ENCODE measurements around the gene CALR3. TPM values are rescaled to one million over a fixed set of nuclear protein-coding genes. Genes with fewer than 3 reads are reported as not detected.
"Not testable (repeated sequence)": the region's sequence is repeated elsewhere in the genome, so short reads cannot be mapped to it uniquely, and the experiment has no call there.

Gene CALR3
- total RNA-seq, 1 donor from 2014 or later = not detected

GRCh38 chr19:16455489-16455888 is 40.5 kb downstream of the CALR3 start:
- no peak for DNase-seq (ENCODE audit: low read depth)
- TF ChIP-seq, protein P1, sequence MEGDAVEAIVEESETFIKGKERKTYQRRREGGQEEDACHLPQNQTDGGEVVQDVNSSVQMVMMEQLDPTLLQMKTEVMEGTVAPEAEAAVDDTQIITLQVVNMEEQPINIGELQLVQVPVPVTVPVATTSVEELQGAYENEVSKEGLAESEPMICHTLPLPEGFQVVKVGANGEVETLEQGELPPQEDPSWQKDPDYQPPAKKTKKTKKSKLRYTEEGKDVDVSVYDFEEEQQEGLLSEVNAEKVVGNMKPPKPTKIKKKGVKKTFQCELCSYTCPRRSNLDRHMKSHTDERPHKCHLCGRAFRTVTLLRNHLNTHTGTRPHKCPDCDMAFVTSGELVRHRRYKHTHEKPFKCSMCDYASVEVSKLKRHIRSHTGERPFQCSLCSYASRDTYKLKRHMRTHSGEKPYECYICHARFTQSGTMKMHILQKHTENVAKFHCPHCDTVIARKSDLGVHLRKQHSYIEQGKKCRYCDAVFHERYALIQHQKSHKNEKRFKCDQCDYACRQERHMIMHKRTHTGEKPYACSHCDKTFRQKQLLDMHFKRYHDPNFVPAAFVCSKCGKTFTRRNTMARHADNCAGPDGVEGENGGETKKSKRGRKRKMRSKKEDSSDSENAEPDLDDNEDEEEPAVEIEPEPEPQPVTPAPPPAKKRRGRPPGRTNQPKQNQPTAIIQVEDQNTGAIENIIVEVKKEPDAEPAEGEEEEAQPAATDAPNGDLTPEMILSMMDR (conservative IDR thresholded peaks at IDR 0.05; ENCODE audit: low read depth, low read length) = no peak

GRCh38 chr19:16454351-16454918 is 41.5 kb downstream of the CALR3 start:
- TF ChIP-seq, protein P1 (conservative IDR thresholded peaks at IDR 0.05; ENCODE audit: low read depth, low read length) = no peak
- DNase-seq (ENCODE audit: low read depth) = no peak
- H3K4me3 ChIP-seq (ENCODE audit: low read depth, low read length) = no peak overlapping the region

More at GRCh38 chr19:16455489-16455888, 40.5 kb downstream of the CALR3 start:
- H3K4me3 ChIP-seq (ENCODE audit: low read depth, low read length) = no peak overlapping the region

GRCh38 chr19:16452325-16452724 is 43.6 kb downstream of the CALR3 start:
- no peak for DNase-seq (ENCODE audit: low read depth)
- H3K4me3 ChIP-seq (ENCODE audit: low read depth, low read length) = no peak overlapping the region
- TF ChIP-seq, protein P1 (conservative IDR thresholded peaks at IDR 0.05; ENCODE audit: low read depth, low read length) = no peak

DNA sequence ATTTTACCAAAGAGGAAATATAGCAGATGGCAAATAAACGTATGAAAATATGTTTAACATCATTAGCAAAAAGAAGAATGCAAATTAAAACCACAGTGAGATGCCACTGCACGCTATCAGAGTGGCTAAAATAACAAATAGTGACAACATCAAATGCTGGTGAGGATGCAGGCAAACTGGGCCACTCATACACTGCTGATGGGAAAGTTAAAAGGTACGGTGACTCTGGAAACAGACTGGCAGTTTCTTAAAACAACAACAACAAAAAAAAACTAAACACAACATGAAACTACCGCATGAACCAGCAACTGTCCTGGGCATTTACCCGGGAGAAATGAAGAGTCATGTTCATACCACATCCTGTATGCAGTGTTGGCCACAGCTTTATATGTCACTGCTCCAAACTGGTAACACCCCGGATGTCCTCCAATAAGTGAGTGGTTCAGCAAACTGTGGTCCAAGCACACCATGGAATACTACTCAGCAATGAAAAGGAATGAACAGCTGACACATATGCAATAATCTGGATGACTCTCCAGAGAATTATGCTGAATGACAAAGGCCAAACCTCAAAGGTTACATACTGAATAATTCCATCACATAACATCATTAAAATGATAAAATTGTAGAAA is 46.5 kb downstream of the CALR3 start:
- no peak for DNase-seq (ENCODE audit: low read depth)
- TF ChIP-seq, protein P1 (conservative IDR thresholded peaks at IDR 0.05; ENCODE audit: low read depth, low read length) = no peak
- no peak overlapping the region for H3K4me3 ChIP-seq (ENCODE audit: low read depth, low read length)

- not testable (repeated sequence) for H3K4me3 ChIP-seq (ENCODE audit: low read depth, low read length); DNase-seq (ENCODE audit: low read depth)
Observed at GRCh38 chr19:16448872-16449271, 47.1 kb downstream of the CALR3 start.

GRCh38 chr19:16446724-16447368 is 49.1 kb downstream of the CALR3 start:
- peak overlapping the region; percentile 6 for H3K4me3 ChIP-seq (ENCODE audit: low read depth, low read length)
- no peak for DNase-seq (ENCODE audit: low read depth)
- TF ChIP-seq, protein P1 (conservative IDR thresholded peaks at IDR 0.05; ENCODE audit: low read depth, low read length) = no peak

DNA sequence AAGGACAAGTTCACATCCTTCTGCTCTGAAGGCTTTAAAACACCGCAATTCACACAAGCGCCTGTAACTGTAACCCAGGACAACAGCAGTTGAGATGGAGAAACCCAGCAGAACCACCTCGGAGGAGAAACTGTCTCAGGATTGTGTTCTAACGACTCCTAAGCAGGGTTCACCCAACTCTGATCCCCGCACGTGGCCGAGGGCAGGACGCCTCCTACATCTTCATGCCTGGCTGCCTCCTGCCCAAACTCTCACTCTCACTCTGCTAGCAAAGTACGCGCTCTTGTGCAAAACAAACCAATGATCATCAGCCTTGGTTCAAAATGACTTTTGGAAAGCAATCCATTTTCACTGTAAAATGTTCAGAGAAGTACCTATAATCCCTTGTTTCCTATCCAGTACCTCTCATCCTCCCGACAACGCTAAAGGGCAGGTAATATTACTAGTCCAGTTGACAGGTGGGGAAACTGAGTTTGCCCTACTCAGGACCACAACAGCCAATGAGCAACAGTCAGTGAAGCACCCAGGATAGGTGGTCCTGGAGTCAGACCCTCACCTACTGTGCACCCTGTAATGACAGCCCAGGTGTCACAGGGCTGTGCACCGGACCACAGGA is 49.8 kb downstream of the CALR3 start:
- TF ChIP-seq, protein P1 (conservative IDR thresholded peaks at IDR 0.05; ENCODE audit: low read depth, low read length) = no peak
- no peak for DNase-seq (ENCODE audit: low read depth)
- H3K4me3 ChIP-seq (ENCODE audit: low read depth, low read length) = no peak overlapping the region
